NCI-H1092 treated with DMSO at 0.1 percent for 48 hours (cell line): ENCODE results near the gene MEIOSIN.
"Not testable (repeated sequence)": the region's sequence is repeated elsewhere in the genome, so short reads cannot be mapped to it uniquely, and the experiment has no call there.

Experiments
- DNase-seq: peaks from one replicate; lab custom pipeline; 2025; lab: John Stamatoyannopoulos, UW

Gene MEIOSIN

GRCh38 chr19:45780448-45781213 lies 47.4 kb downstream of the MEIOSIN start:
- DNase-seq = no peak

- DNase-seq = peak; percentile 47
Observed at GRCh38 chr19:45781214-45782161, 48.2 kb downstream of the MEIOSIN start.

- DNase-seq = no peak
Observed at GRCh38 chr19:45782162-45782691, 49.0 kb downstream of the MEIOSIN start, which contains the start of gene DMPK. TSS of gene DMPK (minus strand) at chr19:45782490. CDS start at chr19:45782352, 138 bp downstream.

GRCh38 chr19:45782820-45783785 lies 49.9 kb downstream of the MEIOSIN start:
- DNase-seq = no peak

- no peak for DNase-seq
Observed at GRCh38 chr19:45784096-45784495, 50.9 kb downstream of the MEIOSIN start.

- DNase-seq = no peak
Observed at GRCh38 chr19:45785097-45785496, 51.9 kb downstream of the MEIOSIN start.

- DNase-seq = no peak
Observed at GRCh38 chr19:45785781-45786532, 52.7 kb downstream of the MEIOSIN start.

- no peak for DNase-seq
Observed at GRCh38 chr19:45786533-45786894, 53.3 kb downstream of the MEIOSIN start.

- no peak for DNase-seq
Observed at GRCh38 chr19:45789035-45789786, 56.0 kb downstream of the MEIOSIN start.

GRCh38 chr19:45790942-45791341 lies 57.7 kb downstream of the MEIOSIN start:
- no peak for DNase-seq

GRCh38 chr19:45791744-45792469 lies 58.7 kb downstream of the MEIOSIN start:
- DNase-seq = no peak

GRCh38 chr19:45792470-45793177 lies 59.4 kb downstream of the MEIOSIN start, which contains the start of gene DMWD:
TSS of gene DMWD (minus strand) at chr19:45792845. CDS start at chr19:45792756, 89 bp downstream.
- DNase-seq = peak; percentile 96

GRCh38 chr19:45793178-45793564 lies 59.9 kb downstream of the MEIOSIN start:
- DNase-seq = no peak

GRCh38 chr19:45793876-45794275 lies 60.6 kb downstream of the MEIOSIN start:
- DNase-seq = no peak

GRCh38 chr19:45794627-45795026 lies 61.4 kb downstream of the MEIOSIN start:
- DNase-seq = no peak

GRCh38 chr19:45798995-45799517 lies 65.8 kb downstream of the MEIOSIN start:
- peak; percentile 55 for DNase-seq

GRCh38 chr19:45799541-45799940 lies 66.3 kb downstream of the MEIOSIN start:
- not testable (repeated sequence) for DNase-seq

- no peak for DNase-seq
Observed at GRCh38 chr19:45800070-45800553, 66.9 kb downstream of the MEIOSIN start.
